K562 (cell line): Measurements from ENCODE around the gene SYNE2. TPM values are rescaled to one million over a fixed set of nuclear protein-coding genes. Genes with fewer than 3 reads are reported as not detected.

Source experiments
- ATAC-seq: fragments of 200-7000 bp; cut with Tn5 transposase; 3 replicates; pipeline ENCODE4 v1.9.1; 2020; ENCODE audit warnings: moderate library complexity
- BruUV-seq: library from RNA; stranded (reverse); fragments of 400-500 nt; replicated peaks from 2 replicates; lab custom pipeline; 2021; lab: Mats Ljungman, UMichigan
- CTCF ChIA-PET: fragments of 300-600 bp; formaldehyde crosslinking; extraction: SDS; loops from one replicate; lab custom pipeline; 2021; ENCODE audit warnings: low intra/inter-chr PET ratio; lab: Yijun Ruan, JAX
- POLR2A ChIA-PET: fragments of 300-600, 350-650 bp; sonication (Branson Sonifier 250); formaldehyde crosslinking; extraction: SDS; loops from one replicate; lab custom pipeline; 2021; ENCODE audit warnings: antibody characterized with exemption, inconsistent platforms; lab: Yijun Ruan, JAX
- DNase-seq, 4 experiments: peaks; one replicate each; pipeline versions ENCODE4 v3.0.0 to v3.0.0-alpha.2; 2011 to 2018; ENCODE audit warnings: low spot score in 3 of 4, mixed read lengths in 3 of 4; ENCODE audit errors: extremely low read depth in 1 of 4
- FAIRE-seq: peaks from 2 replicates; lab custom pipeline; 2011; peaks lifted over from hg19 to GRCh38; lab: Jason Lieb, UNC
- H2AFZ ChIP-seq: 2 replicates; pipeline ENCODE4 v1.6.0; 2011; ENCODE audit warnings: low read depth, low read length, control low read depth, inconsistent platforms
- H3K27ac ChIP-seq: fragments of 200-600 bp; 3 replicates; pipeline ENCODE4 v1.8.0; 2011; ENCODE audit warnings: low read depth, mild to moderate bottlenecking, control low read depth, inconsistent platforms, low read length, moderate library complexity, mixed read lengths; ENCODE audit errors: extremely low read depth
- H3K27me3 ChIP-seq, 2 experiments: fragments of 300-600 bp in 1 of 2; 2 replicates in 1 of 2; 3 replicates in 1 of 2; pipeline versions ENCODE4 v1.6.0 to v1.8.0; 2011; ENCODE audit warnings: inconsistent platforms in 2 of 2, low read length in 2 of 2, mild to moderate bottlenecking in 1 of 2, mixed read lengths in 1 of 2, moderate library complexity in 1 of 2; ENCODE audit not compliant: control insufficient read depth in 2 of 2, insufficient read depth in 2 of 2
- H3K36me3 ChIP-seq: fragments of 300-600 bp; 3 replicates; pipeline ENCODE4 v1.8.0; 2011; ENCODE audit warnings: mild to moderate bottlenecking, low read length, inconsistent platforms; ENCODE audit not compliant: control insufficient read depth, insufficient read depth
- H3K4me1 ChIP-seq, 2 experiments: fragments of 200-600 bp in 1 of 2; replicated peaks in 1 of 2; 2 replicates in 1 of 2; 3 replicates in 1 of 2; pipeline versions ENCODE4 v1.5.1 to v1.8.0; 2011; ENCODE audit warnings: inconsistent platforms in 2 of 2, low read length in 2 of 2, mild to moderate bottlenecking in 1 of 2, mixed read lengths in 1 of 2, moderate library complexity in 1 of 2; ENCODE audit not compliant: control insufficient read depth in 2 of 2, insufficient read depth in 2 of 2
- H3K4me2 ChIP-seq: 2 replicates; pipeline ENCODE4 v1.6.1; 2011; ENCODE audit warnings: low read length, control low read depth, inconsistent platforms, mixed read lengths; ENCODE audit not compliant: insufficient read depth
- H3K4me3 ChIP-seq: fragments of 200-600 bp; sonication (generic), shearing (Covaris generic); 2 replicates; pipeline ENCODE4 v1.5.1; 2016; ENCODE audit warnings: control low read depth, inconsistent platforms
- H3K79me2 ChIP-seq: fragments of 200-600 bp; 3 replicates; pipeline ENCODE4 v1.8.0; 2011; ENCODE audit warnings: low read length, inconsistent platforms; ENCODE audit not compliant: control insufficient read depth, insufficient read depth
- H3K9ac ChIP-seq, 2 experiments: 2 replicates each; pipeline versions ENCODE4 v1.6.0 to v1.6.1; 2011; ENCODE audit warnings: low read depth in 2 of 2, low read length in 2 of 2, control low read depth in 1 of 2, inconsistent platforms in 1 of 2, mild to moderate bottlenecking in 1 of 2, mixed read lengths in 1 of 2; ENCODE audit not compliant: insufficient read depth in 1 of 2
- H3K9me1 ChIP-seq: one replicate; pipeline ENCODE4 v1.6.0; 2011; ENCODE audit warnings: inconsistent platforms, mild to moderate bottlenecking, low read length, moderate library complexity; ENCODE audit not compliant: control insufficient read depth, insufficient read depth
- H3K9me3 ChIP-seq: replicated peaks from 2 replicates; pipeline ENCODE4 v1.5.1; 2011; ENCODE audit warnings: low read depth, low read length, inconsistent platforms; ENCODE audit not compliant: control insufficient read depth, insufficient read depth
- H4K20me1 ChIP-seq: replicated peaks from 2 replicates; pipeline ENCODE4 v1.6.1; 2011; ENCODE audit warnings: low read length, inconsistent platforms, mixed read lengths; ENCODE audit not compliant: control insufficient read depth, insufficient read depth
- CBX8 ChIP-seq: fragments of 200-600 bp; sonication (generic); IDR thresholded peaks from 2 replicates; pipeline ENCODE4 v1.6.1; 2012; ENCODE audit warnings: borderline replicate concordance, mixed run types, low read depth, mild to moderate bottlenecking, moderate library complexity, mixed read lengths, low read length, control low read depth, inconsistent platforms; ENCODE audit not compliant: poor library complexity, severe bottlenecking; ENCODE audit errors: extremely low read depth
- HINFP ChIP-seq: fragments of 450-650 bp; conservative IDR thresholded peaks from 2 replicates; pipeline ENCODE4 v1.6.1; 2016; ENCODE audit warnings: missing genetic modification characterization, low read depth, mild to moderate bottlenecking, control low read depth, missing compliant biosample characterization
- LEF1 ChIP-seq: fragments of 450-650 bp; IDR thresholded peaks from 2 replicates; pipeline ENCODE4 v1.6.1; 2016; ENCODE audit warnings: mild to moderate bottlenecking
- NFXL1 ChIP-seq: fragments of 450-650 bp; formaldehyde crosslinking; IDR thresholded peaks from 2 replicates; pipeline ENCODE4 v1.4.0; 2021; ENCODE audit warnings: mild to moderate bottlenecking
- NR4A1 ChIP-seq, 2 experiments: fragments of 250-450 bp in 1 of 2; fragments of 450-650 bp in 1 of 2; sonication (Bioruptor Pico) in 1 of 2; IDR thresholded peaks; 2 replicates each; pipeline versions ENCODE4 v1.4.0 to v1.6.1; 2016 to 2020; ENCODE audit warnings: mild to moderate bottlenecking in 2 of 2, missing compliant biosample characterization in 1 of 2, missing genetic modification characterization in 1 of 2, moderate library complexity in 1 of 2
- RBM14 ChIP-seq: fragments of 200-400 bp; formaldehyde crosslinking; IDR thresholded peaks from 2 replicates; pipeline ENCODE4 v1.6.1; 2018; ENCODE audit warnings: low read depth, mild to moderate bottlenecking, low read length, moderate library complexity, borderline replicate concordance; ENCODE audit not compliant: insufficient read depth
- ZNF24 ChIP-seq: fragments of 450-650 bp; IDR thresholded peaks from 2 replicates; pipeline ENCODE4 v1.6.1; 2016
- ZNF263 ChIP-seq: sonication (generic); formaldehyde crosslinking; IDR thresholded peaks from 2 replicates; pipeline ENCODE4 v1.8.0; 2022; ENCODE audit warnings: mild to moderate bottlenecking, missing genetic modification reagents, borderline replicate concordance
- WGBS: fragments of 100-300 bp; shearing (Covaris generic); methylation state at CpG from one replicate; pipeline ENCODE4 v1.1.6; 2016; ENCODE audit warnings: low coverage, mixed read lengths; ENCODE audit not compliant: insufficient coverage; ENCODE audit errors: missing lambda C conversion rate; 5-methylcytosine and 5-hydroxymethylcytosine counted together
- in situ Hi-C: fragments of 300-500 bp; cut with MboI; formaldehyde crosslinking; loops from 4 replicates; pipeline ENCODE4 v1.15.0; 2018; ENCODE audit warnings: inconsistent platforms, mixed read lengths
- intact Hi-C: fragments of 100-400 bp; cut with micrococcal nuclease; formaldehyde crosslinking; loops from 2 replicates; pipeline ENCODE4 v1.14.2; 2022
- polyA plus RNA-seq, 8 experiments: library from polyadenylated mRNA; depleted of rRNA in 4 of 8; stranded (reverse) in 5 of 8; unstranded in 3 of 8; fragments of >200 nt; fragmentation: Nextera tagmentation in 2 of 8; fragmentation: Illumina TruSeq in 1 of 8; extraction: Ambion mirVana in 2 of 8; extraction: Trizol in 1 of 8; gene quantifications; 2 replicates each; pipeline versions ENCODE4 v1.2.1 to v1.2.3, GENCODE V29; 2011 to 2014; ENCODE audit warnings: inconsistent platforms in 1 of 8, missing spikeins in 1 of 8
- total RNA-seq, 7 experiments: library from RNA; depleted of rRNA in 6 of 7; stranded (reverse); fragments of >200 nt in 6 of 7; fragmentation: Illumina TruSeq in 2 of 7; extraction: Trizol in 2 of 7; gene quantifications; 2 replicates each; pipeline versions ENCODE4 v1.2.1 to v1.2.3, GENCODE V29; 2011 to 2021; ENCODE audit warnings: low replicate concordance in 1 of 7
- TF ChIP-seq, protein P1 (sequence below): fragments of 450-650 bp; IDR thresholded peaks from 2 replicates; pipeline ENCODE4 v1.7.1; 2018; ENCODE audit warnings: mild to moderate bottlenecking, low read depth; ENCODE audit not compliant: partially characterized antibody

Gene SYNE2
- total and polyA plus RNA-seq, 9 of the 15 experiments (the other 6 are each of a cell fraction or from before 2014, with no cell fraction given) = 0.06 to 0.53 (median 0.11) TPM

GRCh38 chr14:63951429-63951828, 98.6 kb downstream of the SYNE2 start:
- no peaks in the 10 kb centered on the region; a peak in 1 of 5 replicates for H3K27me3 ChIP-seq
- FAIRE-seq (no peak), ATAC-seq (no peak), DNase-seq (no peak)
- no peaks in the 10 kb centered on the region for H3K9me3 ChIP-seq
- no TSS peak for BruUV-seq
- 0% methylated on average over 4 of the region's 4 CpGs for WGBS
- no peak overlapping the region for H3K27ac ChIP-seq
- no peaks in the 10 kb centered on the region for H4K20me1 ChIP-seq
- in situ Hi-C loops = no loop called here
- H3K79me2 ChIP-seq = no peaks in the 10 kb centered on the region
- H3K4me2 ChIP-seq = no peak overlapping the region
- H3K9me1 ChIP-seq = no peaks in the 10 kb centered on the region
- H3K9ac ChIP-seq = no peak overlapping the region
- no peak overlapping the region for H3K4me3 ChIP-seq
- TF ChIP-seq RBM14 (no peak), NR4A1 (CRISPR knock-in tag; IDR thresholded peaks at IDR 0.05) (no peak), NR4A1 (tag; IDR thresholded peaks at IDR 0.05) (no peak), LEF1 (no peak), NFXL1 (no peak), CBX8 (no peak), ZNF24 (no peak), HINFP (no peak), ZNF263 (CRISPR knock-in tag) (no peak)
- TF ChIP-seq, protein P1, sequence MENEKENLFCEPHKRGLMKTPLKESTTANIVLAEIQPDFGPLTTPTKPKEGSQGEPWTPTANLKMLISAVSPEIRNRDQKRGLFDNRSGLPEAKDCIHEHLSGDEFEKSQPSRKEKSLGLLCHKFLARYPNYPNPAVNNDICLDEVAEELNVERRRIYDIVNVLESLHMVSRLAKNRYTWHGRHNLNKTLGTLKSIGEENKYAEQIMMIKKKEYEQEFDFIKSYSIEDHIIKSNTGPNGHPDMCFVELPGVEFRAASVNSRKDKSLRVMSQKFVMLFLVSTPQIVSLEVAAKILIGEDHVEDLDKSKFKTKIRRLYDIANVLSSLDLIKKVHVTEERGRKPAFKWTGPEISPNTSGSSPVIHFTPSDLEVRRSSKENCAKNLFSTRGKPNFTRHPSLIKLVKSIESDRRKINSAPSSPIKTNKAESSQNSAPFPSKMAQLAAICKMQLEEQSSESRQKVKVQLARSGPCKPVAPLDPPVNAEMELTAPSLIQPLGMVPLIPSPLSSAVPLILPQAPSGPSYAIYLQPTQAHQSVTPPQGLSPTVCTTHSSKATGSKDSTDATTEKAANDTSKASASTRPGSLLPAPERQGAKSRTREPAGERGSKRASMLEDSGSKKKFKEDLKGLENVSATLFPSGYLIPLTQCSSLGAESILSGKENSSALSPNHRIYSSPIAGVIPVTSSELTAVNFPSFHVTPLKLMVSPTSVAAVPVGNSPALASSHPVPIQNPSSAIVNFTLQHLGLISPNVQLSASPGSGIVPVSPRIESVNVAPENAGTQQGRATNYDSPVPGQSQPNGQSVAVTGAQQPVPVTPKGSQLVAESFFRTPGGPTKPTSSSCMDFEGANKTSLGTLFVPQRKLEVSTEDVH = no peak
- ChIA-PET POLR2A (no interaction called here), CTCF (no interaction called here)
- no peaks in the 10 kb centered on the region for H3K4me1 ChIP-seq
- H3K36me3 ChIP-seq = no peaks in the 10 kb centered on the region
- intact Hi-C loops = no loop called here
- no peak overlapping the region for H2AFZ ChIP-seq
